Stimulated activated CD4-positive, alpha-beta T cell treated with anti-CD3 and anti-CD28 coated beads, Interleukin-1b, Interleukin-23, amount 100 ng/mL, for 4 hours (primary cell): ENCODE data around the gene MED20.

ENCODE experiments used
- DNase-seq, 2 donors: peaks; one replicate each; pipeline ENCODE4 v3.0.0-alpha.2; 2020; ENCODE audit warnings: low read depth in 2 of 2

Gene MED20

DNA sequence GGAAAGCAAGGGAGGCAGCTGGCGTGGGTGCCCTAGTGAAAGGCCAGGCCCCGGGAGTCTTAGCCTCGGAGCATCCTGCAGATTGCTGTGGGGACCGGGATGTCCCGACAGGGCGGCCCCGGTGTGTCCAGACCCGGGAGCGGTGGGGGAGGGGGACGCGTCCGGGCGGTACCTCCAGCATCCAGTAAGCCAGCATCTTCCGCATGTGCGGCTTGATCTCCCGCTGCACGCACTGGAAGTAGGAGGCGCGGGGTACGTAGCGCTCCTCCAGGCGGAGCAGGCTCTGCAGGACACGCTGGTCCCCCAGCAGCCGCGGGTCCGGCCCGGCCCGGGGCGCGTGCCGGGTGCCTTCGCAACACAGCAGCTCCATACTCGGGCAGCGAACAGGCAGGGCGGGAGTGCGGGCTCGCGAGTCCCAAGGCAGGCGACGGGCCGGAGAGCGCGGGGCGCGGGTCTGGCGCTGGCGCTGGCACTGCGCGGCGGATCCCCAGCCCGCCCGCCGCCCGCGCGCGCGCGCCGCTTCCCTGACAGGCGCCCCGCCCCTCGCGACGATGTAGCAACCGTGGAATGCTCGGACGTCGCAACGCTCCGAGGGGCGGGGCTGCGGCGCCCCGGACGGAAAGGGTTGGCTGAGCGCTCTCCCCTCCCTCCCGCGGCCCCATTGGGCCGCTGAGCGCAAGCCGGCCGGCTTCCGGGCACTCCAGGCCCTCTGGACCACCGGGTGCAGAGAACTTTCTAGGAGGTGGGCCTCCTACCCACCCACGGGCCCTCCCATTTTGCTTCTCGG, 20.5 kb upstream of the MED20 start, which contains the start of gene CCND3:
CCND3 (minus strand) TSS at position 529 of the 787 bp plus-strand sequence; CDS start at position 370, 159 bp downstream.
- DNase-seq = peak; percentile 75 to 94

DNA sequence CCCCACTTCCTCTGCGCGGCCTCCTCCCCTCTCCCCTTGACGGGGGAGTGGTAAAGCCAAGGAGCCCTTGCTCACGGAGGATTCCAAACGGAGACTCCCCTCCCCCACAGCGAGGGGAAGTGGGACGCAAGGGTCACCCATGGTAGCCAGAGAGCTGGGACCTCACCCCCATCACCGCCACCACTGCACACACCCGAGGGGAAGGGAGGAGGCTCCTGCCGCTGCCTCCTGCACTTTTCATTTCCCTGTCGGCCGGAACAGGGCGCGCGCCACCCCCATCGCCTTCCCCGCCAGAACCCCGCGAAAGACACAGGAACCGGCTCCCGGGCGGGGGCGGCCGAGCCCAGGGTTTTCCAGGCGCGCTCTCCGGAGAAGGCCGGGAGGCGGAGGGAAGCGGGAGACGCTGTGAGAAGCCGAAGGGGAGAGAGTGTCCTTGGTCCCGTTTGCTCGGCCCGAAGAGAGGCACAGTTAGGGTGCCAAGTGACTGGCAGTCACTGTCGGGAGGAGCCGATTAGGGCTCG, 19.9 kb upstream of the MED20 start:
- DNase-seq = peak in 1 of 2 donors; percentile 49

DNA sequence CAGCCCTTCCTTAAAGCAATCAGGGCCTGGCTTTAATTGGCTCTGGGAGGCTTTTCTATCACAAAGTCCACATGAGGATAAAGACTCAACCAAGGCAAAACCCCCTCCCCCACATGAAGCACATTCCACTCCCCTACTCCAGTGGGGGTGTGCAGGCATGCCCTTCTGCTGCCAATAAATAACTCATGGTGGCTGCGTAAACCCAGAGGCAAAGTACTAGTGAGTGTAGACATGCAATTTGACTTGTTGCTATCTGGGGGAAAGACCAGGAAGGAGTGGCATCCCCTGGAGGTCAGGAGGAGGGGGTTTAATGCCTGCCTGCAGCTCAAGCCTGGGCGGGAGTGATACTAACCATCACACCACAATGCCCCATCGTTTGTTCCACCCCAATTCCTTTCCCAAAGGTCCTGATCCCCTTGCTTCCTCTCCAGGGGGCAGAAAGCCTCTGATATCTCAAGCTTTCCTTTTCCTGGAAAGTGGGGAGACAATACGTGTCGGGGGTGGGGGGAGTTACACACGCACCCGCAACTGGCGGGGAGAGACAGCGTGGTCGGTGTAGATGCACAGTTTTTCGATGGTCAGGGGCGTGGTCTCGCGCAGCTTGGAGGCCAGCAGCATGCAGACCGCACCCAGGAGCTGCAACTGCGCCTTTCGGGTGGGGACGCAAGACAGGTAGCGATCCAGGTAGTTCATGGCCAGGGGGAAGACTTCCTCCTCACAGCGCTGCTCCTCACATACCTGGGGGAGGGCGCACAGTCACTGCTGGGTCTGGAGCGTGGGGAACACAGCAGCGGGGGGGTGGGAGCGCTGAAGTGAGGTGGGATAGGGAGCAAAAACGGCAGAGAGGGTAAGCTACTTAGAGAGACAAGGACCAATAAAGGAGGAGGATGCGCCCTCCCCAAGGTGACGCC, 19.2 kb upstream of the MED20 start:
- DNase-seq = no peak

DNA sequence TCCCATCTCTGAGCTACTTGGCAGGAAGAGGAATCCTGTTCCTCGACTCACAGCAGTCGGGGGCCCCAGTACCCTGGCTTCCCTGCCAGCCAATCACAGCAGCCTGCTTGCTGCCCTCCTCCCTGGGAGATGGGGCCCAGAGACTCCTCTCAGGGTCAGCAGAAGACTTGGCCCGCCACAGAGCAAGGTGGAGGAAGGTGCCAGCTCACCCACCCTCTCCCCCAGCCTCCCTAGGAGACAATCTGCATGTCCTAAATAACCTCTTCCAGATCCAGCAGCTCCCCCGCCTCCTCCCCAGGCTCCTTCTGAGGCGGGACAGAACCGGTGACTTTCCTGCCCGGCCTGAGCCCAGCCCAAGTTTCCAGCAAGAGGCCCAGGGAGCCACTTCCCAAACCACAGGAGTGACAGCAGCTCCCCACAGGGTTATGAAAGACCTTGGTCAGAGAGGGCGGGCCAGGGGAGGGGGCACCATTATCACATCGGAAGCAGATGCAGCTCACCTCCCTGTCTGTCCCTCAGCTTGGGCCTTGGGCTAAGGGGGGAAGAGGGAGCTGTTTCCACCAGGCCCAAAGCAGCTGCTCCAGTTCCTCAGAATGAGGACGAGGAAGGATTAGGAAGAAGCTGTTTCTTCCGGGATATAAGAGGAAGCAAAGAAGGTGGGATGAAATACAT, 18.4 kb upstream of the MED20 start:
- no peak for DNase-seq

DNA sequence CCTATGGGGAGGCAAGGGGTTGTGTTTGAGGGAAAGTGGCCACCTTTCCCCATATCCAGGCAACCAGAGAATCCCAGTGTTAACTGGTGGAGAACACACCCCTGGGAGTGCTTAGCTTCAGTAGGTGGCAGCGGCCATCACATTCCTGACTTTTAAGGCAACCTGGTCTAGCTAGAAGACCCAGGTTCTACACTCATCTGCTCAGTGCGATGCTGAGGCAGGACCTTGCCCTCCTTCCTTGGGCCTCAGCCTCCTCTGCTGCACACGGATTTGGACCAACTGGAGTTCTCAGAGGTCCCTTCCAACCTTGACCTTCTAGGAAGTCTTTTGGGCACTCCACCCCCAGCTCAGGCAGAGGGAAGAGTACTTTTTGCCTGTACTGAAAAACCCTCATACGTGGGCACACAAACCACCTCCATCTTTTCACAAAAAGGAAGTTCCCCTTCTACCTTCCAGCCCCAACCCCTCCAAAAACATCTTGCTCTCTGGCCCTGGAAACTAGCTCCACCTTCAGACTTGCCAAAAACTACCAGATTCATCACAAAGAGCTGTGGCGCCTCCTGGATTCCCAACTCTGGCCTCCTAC, 17.7 kb upstream of the MED20 start:
- DNase-seq = no peak

DNA sequence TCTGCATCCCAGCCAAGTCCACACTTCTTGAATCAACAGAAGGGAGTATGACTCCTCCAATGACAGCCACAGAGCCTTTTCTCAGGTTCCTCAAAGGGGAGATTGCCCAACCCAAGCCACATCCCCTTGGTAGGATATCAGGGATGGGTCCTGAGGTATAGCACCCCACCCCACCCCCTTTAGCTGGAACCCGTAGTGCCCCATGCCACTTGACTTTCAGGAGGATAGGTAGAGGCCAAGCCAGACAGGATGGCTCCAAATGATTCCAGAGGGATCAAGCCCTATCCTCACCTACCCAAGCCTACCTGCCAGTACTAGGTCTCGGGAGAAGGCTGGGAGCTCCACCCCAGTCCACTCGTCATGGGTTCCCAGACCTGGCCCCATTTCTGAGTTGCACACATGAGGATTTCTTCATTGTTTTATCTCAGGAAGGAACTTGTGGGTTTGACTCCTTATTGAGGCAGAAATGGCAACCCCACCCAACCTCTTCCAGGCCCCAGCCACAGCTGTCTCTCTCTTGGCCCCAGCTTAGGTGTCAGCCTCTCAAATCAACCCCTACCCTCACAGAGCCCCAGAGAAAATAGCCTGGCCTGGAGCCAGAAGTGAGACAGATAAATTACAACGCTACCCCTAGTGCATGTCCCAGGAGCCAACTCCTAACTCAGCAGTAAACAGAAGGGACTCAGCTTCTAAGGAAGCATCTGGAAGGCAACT, 17.1 kb upstream of the MED20 start:
- DNase-seq = no peak

DNA sequence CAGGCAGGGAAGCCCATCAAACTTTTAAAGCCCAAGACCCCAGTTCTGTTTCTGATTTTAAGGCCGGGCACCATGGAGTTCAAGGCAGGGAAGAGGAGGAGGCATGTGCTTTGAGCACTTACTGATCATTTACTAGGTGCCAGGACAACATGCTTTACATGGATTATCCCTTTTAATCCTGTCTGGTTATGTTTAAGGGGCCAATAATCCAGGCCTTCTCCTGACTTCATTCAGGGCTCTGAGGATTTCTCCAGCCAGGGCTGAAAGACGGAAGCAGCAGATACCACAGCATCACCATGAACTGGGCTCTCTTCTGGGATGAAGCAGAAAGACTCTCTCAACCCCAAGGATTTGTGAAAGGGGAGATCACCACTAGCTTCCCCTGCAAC, 16.5 kb upstream of the MED20 start:
- DNase-seq = no peak

DNA sequence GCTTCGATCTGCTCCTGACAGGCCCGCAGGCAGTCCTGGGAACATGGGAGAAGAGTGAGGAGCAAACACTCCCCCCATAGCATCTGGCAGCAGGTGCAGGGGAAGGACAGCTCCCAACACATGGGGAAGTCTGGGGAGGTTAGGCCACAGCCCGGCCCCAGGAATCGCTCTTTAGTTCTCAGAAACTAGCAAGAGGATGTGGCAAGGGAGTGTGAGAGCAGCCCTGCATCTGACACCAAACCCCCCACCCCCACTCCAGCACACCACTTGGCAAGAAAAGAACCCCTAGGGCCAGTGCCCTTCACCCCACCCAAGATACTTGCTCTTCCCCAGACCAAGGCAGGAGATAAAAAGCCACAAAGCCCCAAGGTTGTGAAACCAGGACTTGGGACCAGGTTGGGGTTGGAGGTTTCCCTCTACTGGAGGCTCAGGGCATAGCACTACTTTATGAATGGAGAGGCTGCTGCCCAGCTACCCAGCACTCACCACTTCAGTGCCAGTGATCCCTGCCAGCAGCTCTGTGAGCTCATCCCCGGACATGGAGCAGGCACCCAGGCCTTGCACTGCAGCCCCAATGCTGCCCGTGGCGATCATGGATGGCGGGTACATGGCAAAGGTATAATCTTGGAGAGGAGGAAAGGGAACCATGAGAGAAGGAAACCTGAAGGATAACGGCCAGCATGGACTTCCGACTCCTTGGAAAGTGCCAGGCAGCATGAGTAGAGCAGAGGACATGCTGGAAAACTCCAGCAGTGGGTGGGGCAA, 15.3 kb upstream of the MED20 start:
- DNase-seq = peak in 1 of 2 donors; percentile 50

DNA sequence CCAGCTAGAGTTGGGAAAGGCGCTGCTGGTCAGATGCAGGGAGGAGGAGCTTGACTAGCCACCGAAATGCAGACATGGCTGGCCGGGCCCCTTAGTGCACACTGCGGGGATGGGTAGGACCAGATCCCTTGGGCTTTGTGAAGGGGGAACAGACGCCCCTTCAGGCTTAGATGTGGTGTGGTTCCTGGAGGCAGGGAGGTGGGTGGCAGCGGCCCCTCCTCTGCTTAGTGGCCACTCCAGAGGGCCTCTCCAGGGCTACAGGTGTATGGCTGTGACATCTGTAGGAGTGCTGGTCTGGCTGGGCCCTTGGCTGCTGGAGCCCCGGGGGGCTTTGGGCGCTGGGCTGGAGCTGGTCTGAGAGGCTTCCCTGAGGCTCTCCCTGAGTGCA, 14.7 kb upstream of the MED20 start:
- DNase-seq = no peak

DNA sequence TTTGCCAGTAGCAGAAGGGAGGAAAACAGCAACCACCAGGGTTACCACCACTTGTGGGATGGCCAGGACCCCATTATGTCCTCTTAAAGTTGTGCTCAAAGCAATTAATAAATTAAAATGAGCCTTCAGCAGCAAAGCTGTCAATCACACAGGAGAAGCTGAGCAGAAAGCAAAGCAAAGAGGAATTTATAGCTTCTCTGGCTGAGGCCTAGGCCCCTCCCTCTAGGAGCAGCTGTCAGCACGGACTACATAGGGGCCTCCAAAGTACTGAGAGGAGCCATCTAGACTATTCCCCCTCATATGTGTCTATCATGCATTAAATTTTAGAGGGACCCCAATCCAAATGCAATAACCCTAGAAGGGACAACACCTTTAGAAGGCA, 14.2 kb upstream of the MED20 start:
- DNase-seq = no peak

DNA sequence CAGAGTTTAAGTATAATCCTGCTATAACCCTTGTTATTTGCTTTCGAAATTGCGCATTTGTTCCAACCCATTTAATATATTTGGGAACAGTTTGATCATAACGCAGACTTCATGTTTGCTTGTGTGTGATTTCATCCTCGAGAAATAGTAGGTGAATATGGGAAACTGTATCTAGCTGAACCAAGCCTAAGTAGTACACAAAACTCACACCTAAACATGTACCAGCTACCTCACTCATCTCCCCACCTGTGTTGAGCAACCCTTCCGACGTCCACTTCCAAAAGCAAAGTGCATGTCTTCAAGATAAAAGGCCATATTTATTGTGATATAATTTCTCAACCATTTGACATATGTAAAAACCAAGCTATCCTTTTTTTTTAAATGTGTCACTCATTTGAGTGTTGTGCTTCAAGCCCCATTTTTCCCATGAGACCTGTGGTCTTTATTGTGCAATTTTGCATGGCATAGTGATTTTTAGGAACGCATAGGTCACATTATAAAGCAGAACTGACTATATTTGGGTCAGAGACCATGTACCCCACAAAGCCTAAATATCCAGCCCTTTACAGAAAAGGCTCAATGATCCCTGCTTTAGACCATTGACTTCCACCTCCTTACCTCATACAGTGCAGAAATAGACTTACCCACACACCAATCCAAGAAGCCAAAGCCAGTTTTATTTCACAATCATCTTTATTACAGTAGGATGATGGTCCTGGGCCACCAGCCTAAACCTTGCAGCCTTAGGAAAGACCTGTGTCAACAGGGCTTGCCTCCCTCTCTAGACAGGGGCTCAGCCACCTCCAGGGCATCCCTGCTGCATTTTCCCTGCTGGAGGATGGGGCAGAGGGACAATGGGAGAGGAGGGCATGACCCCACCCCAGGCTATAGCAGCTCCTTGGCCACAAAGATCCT, 13.6 kb upstream of the MED20 start:
- DNase-seq = no peak

DNA sequence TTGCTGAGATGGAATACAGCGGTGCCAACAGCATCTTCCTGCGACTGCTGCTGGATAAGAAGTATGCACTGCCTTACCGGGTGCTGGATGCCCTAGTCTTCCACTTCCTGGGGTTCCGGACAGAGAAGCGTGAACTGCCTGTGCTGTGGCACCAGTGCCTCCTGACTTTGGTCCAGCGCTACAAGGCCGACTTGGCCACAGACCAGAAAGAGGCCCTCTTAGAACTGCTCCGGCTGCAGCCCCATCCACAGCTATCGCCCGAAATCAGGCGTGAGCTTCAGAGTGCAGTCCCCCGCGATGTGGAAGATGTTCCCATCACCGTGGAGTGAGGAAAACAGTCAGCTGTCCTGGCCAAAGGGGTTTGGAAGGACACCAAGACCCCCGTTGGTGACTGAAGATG, 11.4 kb upstream of the MED20 start:
- no peak for DNase-seq

DNA sequence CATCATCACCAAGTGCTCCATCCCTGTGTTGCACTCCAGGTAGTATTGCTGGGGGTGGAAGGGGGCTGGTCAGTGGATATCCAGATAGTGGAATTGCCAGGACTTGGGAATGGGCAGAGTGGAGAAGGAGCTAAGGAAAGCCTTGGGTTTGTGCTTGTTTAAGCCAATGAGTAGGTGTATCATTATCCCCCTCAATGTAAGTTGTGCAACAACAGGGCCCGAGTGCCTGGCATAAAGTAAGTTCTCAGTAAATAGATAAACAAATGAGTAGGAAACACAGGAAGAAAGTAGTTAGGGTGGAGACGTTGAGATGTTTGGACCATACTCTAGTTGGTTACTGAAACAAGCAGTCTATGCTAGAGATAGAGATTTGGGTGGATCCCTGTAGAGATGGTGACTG, 10.9 kb upstream of the MED20 start:
- DNase-seq = no peak

DNA sequence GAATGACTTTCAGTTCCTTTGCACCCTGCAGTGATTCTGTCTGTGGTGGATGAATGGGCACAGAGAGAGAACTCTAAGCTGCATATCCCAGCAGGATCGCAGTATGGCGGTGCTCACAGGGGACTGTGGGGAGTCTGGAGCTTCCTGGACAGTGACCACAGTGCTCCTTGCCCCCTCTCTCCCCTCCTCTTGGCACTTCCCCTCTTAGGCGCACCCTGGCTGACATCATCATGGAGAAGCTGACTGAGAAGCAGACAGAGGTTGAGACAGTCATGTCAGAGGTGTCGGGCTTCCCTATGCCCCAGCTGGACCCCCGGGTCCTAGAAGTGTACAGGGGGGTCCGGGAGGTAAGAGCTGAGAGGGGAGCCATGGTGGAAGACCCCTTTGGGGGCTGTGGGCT, 9.0 kb upstream of the MED20 start:
- DNase-seq = no peak

DNA sequence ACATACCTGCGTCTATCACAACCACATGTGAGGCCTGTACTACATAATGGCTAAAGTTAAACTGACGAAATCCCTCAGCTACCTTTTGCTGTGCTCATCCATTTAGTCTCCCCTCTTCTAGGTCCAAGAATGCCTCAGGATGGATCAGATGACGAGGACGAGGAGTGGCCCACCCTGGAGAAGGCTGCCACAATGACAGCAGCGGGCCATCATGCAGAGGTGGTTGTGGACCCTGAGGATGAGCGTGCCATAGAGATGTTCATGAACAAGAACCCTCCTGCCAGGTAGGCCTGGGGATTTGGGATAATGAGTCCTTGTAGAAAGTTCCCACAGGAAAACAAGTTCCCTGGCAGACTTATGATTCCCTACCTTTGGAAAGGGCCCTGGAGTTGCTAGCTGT, 6.3 kb upstream of the MED20 start:
- no peak for DNase-seq

DNA sequence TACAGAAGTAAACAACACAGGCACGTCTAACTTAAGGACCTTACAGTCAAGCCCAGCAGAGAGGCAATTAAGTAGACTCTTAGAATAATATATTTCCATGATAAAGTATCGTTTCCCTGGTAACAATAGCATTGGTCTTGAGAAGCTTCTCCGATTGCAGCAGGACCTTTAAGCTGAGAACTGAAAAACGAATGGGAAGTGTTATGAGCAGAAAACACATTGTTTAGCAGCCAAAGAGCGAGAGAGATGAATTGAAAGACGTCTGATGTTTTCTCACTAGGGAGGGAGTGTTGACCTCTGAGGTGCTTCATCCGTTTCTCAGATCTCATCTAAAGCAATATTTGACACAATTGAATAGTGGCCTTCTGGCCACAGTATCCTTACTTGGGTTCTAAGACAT, 1.2 kb upstream of the MED20 start:
- no peak for DNase-seq

DNA sequence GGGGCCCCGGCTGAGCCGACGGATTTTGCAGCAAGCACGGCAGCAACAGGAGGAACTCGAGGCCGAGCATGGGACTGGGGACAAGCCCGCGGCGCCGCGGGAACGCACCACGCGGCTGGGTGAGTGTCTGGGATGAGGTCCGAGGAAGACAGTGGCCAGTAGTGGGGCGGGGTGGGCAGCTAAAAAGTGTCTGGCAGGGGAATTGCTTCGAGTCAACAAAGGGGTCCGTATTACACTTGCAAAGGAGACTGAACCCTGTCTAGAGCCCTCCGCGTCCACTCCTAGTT, 716 bp upstream of the MED20 start:
- no peak for DNase-seq

DNA sequence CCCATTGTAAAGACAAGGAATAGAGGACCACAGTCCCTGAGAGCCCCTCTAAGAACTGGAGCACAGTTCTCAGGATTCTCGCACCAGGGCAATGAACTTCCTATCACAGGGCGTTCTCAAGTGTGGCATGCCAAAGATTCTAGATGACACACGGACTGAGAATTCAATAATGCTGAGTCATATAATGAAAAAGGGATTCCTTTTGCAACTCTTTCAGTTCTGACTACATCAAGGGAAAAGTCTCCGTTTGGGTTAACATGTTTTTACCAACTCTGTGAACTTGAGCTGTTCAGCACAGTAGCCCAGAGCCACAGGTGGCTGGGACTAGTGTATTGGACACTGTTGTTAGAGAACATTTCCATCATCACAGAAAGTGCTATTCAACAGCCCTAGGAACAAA, 3.4 kb downstream of the MED20 start:
- DNase-seq = no peak

DNA sequence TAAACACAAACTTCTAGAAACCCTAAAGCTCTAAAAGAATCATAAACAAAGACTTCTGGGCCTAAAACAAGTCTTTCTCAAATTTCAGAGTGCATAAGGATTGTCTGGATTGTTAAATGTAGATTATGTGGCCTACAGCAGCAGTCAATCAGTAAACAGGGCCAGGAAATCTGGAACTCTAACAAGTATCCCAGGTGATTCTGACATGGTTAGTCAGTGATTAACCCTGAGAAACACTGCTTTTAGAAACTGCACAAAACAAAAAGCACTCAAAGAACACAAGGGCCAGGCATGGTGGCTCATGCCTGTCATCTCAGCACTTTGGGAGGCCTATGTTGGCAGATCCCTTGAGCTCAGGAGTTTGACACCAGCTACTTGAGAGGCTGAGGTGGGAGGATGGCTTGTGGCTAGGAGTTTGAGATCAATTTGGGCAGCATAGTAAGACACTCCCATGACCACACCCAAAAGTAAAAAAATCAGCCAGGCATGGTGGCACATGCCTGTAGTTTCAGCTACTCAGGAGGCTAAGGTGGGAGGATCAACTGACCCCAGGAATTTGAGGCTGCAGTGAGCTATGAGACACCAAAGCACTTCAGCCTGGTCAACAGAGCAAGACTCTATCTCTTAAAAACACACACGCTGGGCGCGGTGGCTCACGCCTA, 5.9 kb downstream of the MED20 start:
- DNase-seq = no peak
